ENCODE data around the gene KXD1.
A peak's percentile ranks its signal among the peaks of the same experiment; 100 is the strongest.

The KXD1 gene

DNA sequence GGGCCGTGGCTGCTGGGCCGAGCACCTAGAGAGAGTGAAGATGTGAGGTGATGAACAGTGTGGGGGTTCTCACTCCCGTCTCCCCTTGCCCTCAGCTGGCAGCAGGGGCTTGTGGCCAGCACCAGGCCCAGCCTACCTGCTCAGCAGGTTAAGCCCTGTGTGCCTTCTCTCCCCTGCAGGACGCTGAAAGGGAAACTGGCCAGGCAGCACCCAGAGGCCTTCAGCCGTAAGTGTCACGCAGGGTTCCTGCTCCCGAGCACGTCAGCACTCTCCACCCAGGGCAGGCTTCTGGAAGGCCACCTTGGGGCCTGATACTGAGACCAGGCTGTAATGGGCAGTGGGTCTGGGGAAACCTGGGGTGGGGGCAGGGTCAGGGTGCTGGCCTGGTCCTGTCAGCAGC is 9.3 kb downstream of the KXD1 start:
- no peaks in the 10 kb centered on the region for H3K27me3 ChIP-seq (replicated peaks)
- H3K27ac ChIP-seq, result no peak overlapping the region
- H3K4me3 ChIP-seq (ENCODE audit: low read depth, low read length), result no peak overlapping the region
- in situ Hi-C loops (cut with HindIII; ENCODE audit: low pct_ligation_motif_present, low sequenced_read_pairs), result no loop called here
- DNase-seq, result no peak
- TF ChIP-seq, protein P1, sequence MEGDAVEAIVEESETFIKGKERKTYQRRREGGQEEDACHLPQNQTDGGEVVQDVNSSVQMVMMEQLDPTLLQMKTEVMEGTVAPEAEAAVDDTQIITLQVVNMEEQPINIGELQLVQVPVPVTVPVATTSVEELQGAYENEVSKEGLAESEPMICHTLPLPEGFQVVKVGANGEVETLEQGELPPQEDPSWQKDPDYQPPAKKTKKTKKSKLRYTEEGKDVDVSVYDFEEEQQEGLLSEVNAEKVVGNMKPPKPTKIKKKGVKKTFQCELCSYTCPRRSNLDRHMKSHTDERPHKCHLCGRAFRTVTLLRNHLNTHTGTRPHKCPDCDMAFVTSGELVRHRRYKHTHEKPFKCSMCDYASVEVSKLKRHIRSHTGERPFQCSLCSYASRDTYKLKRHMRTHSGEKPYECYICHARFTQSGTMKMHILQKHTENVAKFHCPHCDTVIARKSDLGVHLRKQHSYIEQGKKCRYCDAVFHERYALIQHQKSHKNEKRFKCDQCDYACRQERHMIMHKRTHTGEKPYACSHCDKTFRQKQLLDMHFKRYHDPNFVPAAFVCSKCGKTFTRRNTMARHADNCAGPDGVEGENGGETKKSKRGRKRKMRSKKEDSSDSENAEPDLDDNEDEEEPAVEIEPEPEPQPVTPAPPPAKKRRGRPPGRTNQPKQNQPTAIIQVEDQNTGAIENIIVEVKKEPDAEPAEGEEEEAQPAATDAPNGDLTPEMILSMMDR (IDR thresholded peaks at IDR 0.05; ENCODE audit: low read depth, low read length, missing control alignments), result no peak
- peaks cover 65% of the 10 kb centered on the region for H3K36me3 ChIP-seq (replicated peaks)

DNA sequence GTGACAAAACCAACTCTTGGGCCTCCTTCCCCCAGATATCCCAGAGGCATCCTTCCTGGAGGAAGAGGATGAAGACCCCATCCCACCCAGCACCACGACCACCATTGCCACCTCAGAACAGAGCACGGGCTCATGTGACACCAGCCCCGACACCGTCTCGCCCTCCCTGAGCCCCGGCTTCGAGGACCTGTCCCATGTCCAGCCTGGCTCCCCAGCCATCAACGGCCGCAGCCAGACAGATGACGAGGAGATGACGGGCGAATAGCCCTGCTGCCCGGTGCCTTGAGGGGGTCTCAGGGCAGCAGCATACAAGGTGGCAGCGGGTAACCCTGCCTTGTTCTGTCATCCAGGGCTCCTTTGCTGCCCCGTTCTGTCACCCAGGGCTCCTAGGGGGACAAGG is 10.7 kb downstream of the KXD1 start:
- TF ChIP-seq, protein P1 (IDR thresholded peaks at IDR 0.05; ENCODE audit: low read depth, low read length, missing control alignments), result no peak
- no peak for DNase-seq
- in situ Hi-C loops (cut with HindIII; ENCODE audit: low pct_ligation_motif_present, low sequenced_read_pairs), result no loop called here
- no peak overlapping the region for H3K4me3 ChIP-seq (ENCODE audit: low read depth, low read length)
- H3K36me3 ChIP-seq (replicated peaks), result peaks cover 67% of the 10 kb centered on the region
- H3K27ac ChIP-seq, result no peak overlapping the region
- no peaks in the 10 kb centered on the region for H3K27me3 ChIP-seq (replicated peaks)

DNA sequence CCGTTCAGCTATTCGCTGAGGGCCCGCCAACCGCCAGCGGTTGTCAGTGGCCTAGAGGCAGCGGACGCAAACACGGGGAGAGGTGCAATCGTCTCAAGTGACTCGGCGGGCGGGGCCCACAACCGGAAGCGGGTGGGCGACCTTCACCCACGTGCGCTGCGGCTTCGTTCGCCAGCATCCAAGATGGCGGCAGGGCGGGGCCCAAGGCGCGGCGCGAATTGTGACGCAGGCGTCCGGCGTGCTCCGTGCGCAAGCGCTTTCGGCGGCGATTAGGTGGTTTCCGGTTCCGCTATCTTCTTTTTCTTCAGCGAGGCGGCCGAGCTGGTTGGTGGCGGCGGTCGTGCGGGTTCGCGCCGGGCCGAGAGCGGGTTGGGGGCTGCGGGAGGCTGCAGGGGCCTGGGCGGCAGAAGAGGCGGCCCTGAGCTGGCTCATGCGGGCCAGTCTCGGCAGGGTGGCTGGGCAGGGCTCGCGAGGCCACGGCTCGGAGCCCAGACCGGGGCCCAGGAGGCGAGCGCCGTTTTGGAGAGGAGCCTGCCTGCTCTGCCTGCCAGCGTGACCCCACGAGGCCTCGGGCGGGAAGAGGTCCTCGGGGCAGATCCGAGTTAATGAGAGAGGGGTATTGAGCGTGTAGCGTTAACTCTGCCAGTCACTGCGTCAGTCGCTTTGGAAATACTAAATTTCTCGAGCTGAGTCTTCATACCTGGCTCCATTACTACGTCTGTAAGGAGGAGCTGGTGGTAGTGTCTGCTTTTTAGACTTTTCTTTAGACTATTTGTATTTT is 14.1 kb downstream of the KXD1 start, which contains the start of gene UBA52:
TSS of gene UBA52 (plus strand) at position 294 of the 781 bp plus-strand sequence. CDS start 1,444 bp downstream, outside the sequence.
- H3K36me3 ChIP-seq (replicated peaks), result peaks cover 72% of the 10 kb centered on the region

DNA sequence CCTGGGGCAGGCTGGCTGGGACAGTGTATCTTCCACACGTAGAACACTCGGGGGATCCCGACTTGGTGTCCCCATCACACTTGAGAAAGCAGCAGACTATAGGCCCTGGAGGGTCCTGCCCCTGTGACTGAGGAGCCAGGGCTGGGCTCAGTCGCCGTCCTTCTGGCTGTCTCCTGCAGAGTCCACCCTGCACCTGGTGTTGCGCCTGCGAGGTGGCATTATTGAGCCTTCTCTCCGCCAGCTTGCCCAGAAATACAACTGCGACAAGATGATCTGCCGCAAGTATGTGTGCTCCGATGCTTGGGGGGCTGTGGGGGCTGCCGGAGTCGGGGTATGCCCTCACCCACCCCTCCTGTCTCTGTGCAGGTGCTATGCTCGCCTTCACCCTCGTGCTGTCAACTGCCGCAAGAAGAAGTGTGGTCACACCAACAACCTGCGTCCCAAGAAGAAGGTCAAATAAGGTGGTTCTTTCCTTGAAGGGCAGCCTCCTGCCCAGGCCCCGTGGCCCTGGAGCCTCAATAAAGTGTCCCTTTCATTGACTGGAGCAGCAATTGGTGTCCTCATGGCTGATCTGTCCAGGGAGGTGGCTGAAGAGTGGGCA is 17.1 kb downstream of the KXD1 start:
- Histone ChIP-seq H3K27me3 (replicated peaks) (no peaks in the 10 kb centered on the region), H3K4me3 (ENCODE audit: low read depth, low read length) (no peak overlapping the region), H3K27ac (no peak overlapping the region), H3K36me3 (replicated peaks) (peaks cover 48% of the 10 kb centered on the region)
- TF ChIP-seq, protein P1 (IDR thresholded peaks at IDR 0.05; ENCODE audit: low read depth, low read length, missing control alignments), result no peak
- in situ Hi-C loops (cut with HindIII; ENCODE audit: low pct_ligation_motif_present, low sequenced_read_pairs), result loop anchor here (25.0 kb wide), 1 partner anchor 288 kb away; no protein-coding TSS in a partner anchor
- no peak for DNase-seq

More for the DNA sequence above, 14.1 kb downstream of the KXD1 start, which contains the start of gene UBA52:
- Histone ChIP-seq H3K27ac (peak within 1 kb of the TSS; percentile 83), H3K4me3 (ENCODE audit: low read depth, low read length) (peak within 1 kb of the TSS; percentile 98), H3K27me3 (replicated peaks) (no peaks in the 10 kb centered on the region)
- TF ChIP-seq, protein P1 (IDR thresholded peaks at IDR 0.05; ENCODE audit: low read depth, low read length, missing control alignments), result peak; percentile 1
- in situ Hi-C loops (cut with HindIII; ENCODE audit: low pct_ligation_motif_present, low sequenced_read_pairs), result no loop called here
- DNase-seq, result peak; percentile 96

DNA sequence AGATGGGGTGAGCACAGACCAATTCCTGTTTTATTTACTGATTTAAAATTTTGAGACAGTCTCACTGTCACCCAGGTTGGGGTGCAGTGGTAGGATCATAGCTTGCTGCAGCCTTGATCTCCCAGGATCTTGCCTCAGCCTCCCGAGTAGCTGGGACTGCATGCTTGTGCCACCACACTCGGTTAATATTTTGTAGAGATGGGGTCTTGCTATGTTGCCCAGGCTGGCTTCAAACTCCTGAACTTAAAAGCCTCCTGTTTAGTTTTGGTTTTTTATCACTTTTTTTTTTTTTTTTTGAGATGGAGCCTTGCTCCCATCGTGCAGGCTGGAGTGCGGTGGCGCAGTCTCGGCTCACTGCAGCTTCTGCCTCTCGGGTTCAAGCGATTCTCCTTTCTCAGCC is 18.7 kb downstream of the KXD1 start:
- H3K27ac ChIP-seq, result no peak overlapping the region
- TF ChIP-seq, protein P1 (IDR thresholded peaks at IDR 0.05; ENCODE audit: low read depth, low read length, missing control alignments), result no peak
- H3K27me3 ChIP-seq (replicated peaks), result no peaks in the 10 kb centered on the region
- DNase-seq, result no peak
- H3K4me3 ChIP-seq (ENCODE audit: low read depth, low read length), result no peak overlapping the region
- peaks cover 44% of the 10 kb centered on the region for H3K36me3 ChIP-seq (replicated peaks)
- in situ Hi-C loops (cut with HindIII; ENCODE audit: low pct_ligation_motif_present, low sequenced_read_pairs), result loop anchor here (25.0 kb wide), 1 partner anchor 286 kb away; no protein-coding TSS in a partner anchor

Data from brain microvascular endothelial cell (primary cell).